ENCODE data around the gene PMF1.
A peak's percentile ranks its signal among the peaks of the same experiment; 100 is the strongest.
"Not testable (repeated sequence)": the region's sequence is repeated elsewhere in the genome, so short reads cannot be mapped to it uniquely, and the experiment has no call there.

The PMF1 gene

GRCh38 chr1:156212833-156213643, at the start of gene PMF1:
TSS of gene PMF1 (plus strand) at chr1:156213007. CDS start at chr1:156213016, 9 bp downstream.
- DNase-seq, result peak; percentile 98
- in situ Hi-C loops (cut with HindIII; ENCODE audit: low pct_ligation_motif_present, low pct_unique_long_range_greater_than_20kb, low sequenced_read_pairs), result no loop called here

GRCh38 chr1:156163712-156164111, 49.1 kb upstream of the PMF1 start:
- no peak for DNase-seq
- in situ Hi-C loops (cut with HindIII; ENCODE audit: low pct_ligation_motif_present, low pct_unique_long_range_greater_than_20kb, low sequenced_read_pairs), result no loop called here

GRCh38 chr1:156164125-156164831, 48.5 kb upstream of the PMF1 start:
- no peak for DNase-seq
- in situ Hi-C loops (cut with HindIII; ENCODE audit: low pct_ligation_motif_present, low pct_unique_long_range_greater_than_20kb, low sequenced_read_pairs), result no loop called here

- in situ Hi-C loops (cut with HindIII; ENCODE audit: low pct_ligation_motif_present, low pct_unique_long_range_greater_than_20kb, low sequenced_read_pairs), result no loop called here
- no peak for DNase-seq
These were observed 47.7 kb upstream of the PMF1 start for GRCh38 chr1:156165083-156165482.

GRCh38 chr1:156167536-156167935, 45.3 kb upstream of the PMF1 start:
- in situ Hi-C loops (cut with HindIII; ENCODE audit: low pct_ligation_motif_present, low pct_unique_long_range_greater_than_20kb, low sequenced_read_pairs), result no loop called here
- no peak for DNase-seq

GRCh38 chr1:156172696-156173470, 39.9 kb upstream of the PMF1 start:
- DNase-seq, result no peak
- in situ Hi-C loops (cut with HindIII; ENCODE audit: low pct_ligation_motif_present, low pct_unique_long_range_greater_than_20kb, low sequenced_read_pairs), result no loop called here

- in situ Hi-C loops (cut with HindIII; ENCODE audit: low pct_ligation_motif_present, low pct_unique_long_range_greater_than_20kb, low sequenced_read_pairs), result no loop called here
- no peak for DNase-seq
These were observed 36.1 kb upstream of the PMF1 start for GRCh38 chr1:156176610-156177210.

GRCh38 chr1:156177919-156178654, 34.7 kb upstream of the PMF1 start:
- DNase-seq, result no peak
- in situ Hi-C loops (cut with HindIII; ENCODE audit: low pct_ligation_motif_present, low pct_unique_long_range_greater_than_20kb, low sequenced_read_pairs), result no loop called here

- DNase-seq, result no peak
- in situ Hi-C loops (cut with HindIII; ENCODE audit: low pct_ligation_motif_present, low pct_unique_long_range_greater_than_20kb, low sequenced_read_pairs), result no loop called here
These were observed 32.3 kb upstream of the PMF1 start for GRCh38 chr1:156180471-156180870.

- DNase-seq; in situ Hi-C loops (cut with HindIII; ENCODE audit: low pct_ligation_motif_present, low pct_unique_long_range_greater_than_20kb, low sequenced_read_pairs): not testable (repeated sequence)
These were observed 31.3 kb upstream of the PMF1 start for GRCh38 chr1:156181391-156181924.

- in situ Hi-C loops (cut with HindIII; ENCODE audit: low pct_ligation_motif_present, low pct_unique_long_range_greater_than_20kb, low sequenced_read_pairs); DNase-seq: not testable (repeated sequence)
These were observed 30.6 kb upstream of the PMF1 start for GRCh38 chr1:156182010-156182779.

- DNase-seq; in situ Hi-C loops (cut with HindIII; ENCODE audit: low pct_ligation_motif_present, low pct_unique_long_range_greater_than_20kb, low sequenced_read_pairs): not testable (repeated sequence)
These were observed 26.2 kb upstream of the PMF1 start for GRCh38 chr1:156186347-156187177.

GRCh38 chr1:156190265-156190664, 22.5 kb upstream of the PMF1 start:
- in situ Hi-C loops (cut with HindIII; ENCODE audit: low pct_ligation_motif_present, low pct_unique_long_range_greater_than_20kb, low sequenced_read_pairs); DNase-seq: not testable (repeated sequence)

- in situ Hi-C loops (cut with HindIII; ENCODE audit: low pct_ligation_motif_present, low pct_unique_long_range_greater_than_20kb, low sequenced_read_pairs), result no loop called here
- no peak for DNase-seq
These were observed 21.4 kb upstream of the PMF1 start for GRCh38 chr1:156191292-156191964.

- in situ Hi-C loops (cut with HindIII; ENCODE audit: low pct_ligation_motif_present, low pct_unique_long_range_greater_than_20kb, low sequenced_read_pairs), result no loop called here
These were observed 19.7 kb upstream of the PMF1 start for GRCh38 chr1:156193208-156193487.

More at GRCh38 chr1:156193208-156193487, 19.7 kb upstream of the PMF1 start:
- no peak for DNase-seq
